HG03432 (cell line): ENCODE measurements around the gene CCSER2.
"Not testable (repeated sequence)": the region's sequence is repeated elsewhere in the genome, so short reads cannot be mapped to it uniquely, and the experiment has no call there.

Experiments
- ATAC-seq: cut with Tn5 transposase; IDR thresholded peaks from one replicate; pipeline ENCODE4 v1.9.1; 2021; ENCODE audit warnings: mild to moderate bottlenecking, moderate library complexity; ENCODE audit not compliant: unreplicated experiment

CCSER2 gene

DNA sequence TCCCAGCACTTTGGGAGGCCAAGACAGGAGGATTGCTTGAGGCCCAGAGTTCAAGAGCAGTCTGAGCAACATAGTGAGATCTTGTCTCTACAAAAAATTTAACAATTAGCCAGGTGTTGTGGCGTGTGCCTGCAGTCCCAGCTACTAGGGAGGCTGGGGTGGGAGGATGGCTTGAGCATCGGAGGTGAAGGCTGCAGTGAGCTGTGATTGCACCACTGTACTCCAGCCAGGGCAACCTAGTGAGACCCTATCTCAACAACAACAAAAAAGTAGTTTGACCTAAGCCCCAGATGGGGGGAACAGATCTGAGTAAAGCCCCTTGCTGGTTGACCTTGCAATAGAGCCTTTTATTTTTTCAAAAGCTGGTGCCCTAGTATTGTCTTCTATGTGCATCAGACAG is 15.6 kb upstream of the CCSER2 start:
- ATAC-seq, result no peak

DNA sequence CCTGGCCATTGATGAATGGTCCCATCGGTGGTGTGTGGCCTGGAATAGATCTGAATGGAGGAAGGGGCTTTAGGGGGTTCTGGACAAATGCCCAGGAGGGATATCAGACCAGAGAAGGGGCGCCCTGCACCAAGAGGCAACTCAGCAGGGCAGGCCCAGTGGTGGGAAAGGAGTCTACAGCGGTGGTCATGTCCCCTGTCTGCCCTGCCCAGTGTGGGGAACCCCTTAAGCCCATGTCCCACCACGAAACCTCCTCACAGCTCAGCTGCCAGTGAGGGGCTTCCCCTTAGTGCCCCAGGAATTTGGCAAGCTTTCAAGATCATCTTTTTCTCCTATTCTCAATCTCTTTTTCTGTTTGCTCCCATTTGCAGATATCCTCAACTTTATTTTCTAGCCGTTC is 14.1 kb upstream of the CCSER2 start:
- no peak for ATAC-seq

DNA sequence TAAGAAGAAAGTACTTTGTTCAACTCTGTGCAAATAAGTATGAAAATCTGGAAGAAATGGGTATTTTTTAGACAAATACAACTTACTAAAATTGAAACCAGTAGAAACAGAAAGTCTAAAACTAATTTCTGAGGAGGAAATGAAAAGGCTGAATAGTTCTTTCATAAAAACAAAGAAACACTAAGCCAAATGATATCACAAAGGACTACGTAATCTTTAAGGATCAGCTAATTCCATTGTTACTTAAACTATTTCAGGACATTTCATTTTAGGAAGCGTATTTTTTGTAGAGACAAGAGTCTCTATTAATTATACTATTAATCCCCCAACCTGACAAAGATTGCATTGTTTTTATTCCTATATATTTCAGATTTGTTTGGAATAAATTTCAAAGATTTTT is 11.2 kb upstream of the CCSER2 start:
- ATAC-seq, result peak; percentile 84

DNA sequence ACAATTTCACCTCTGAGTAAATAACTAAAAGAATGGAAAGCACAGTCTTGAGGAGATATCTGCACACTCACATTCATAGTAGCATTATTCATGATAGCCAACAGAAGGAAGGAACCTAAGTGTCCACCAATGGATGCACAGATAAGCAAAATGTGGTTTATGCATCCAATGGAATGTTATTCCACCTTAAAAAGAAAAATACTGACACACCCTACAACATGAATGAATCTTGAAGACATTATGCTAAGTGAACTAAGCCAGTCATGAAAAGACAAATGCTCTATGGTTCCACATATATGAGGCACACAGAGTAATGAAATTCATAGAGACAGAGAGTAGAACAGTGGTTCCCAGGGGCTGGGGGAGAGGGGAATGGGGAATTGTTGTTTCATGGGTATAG is 6.5 kb upstream of the CCSER2 start:
- no peak for ATAC-seq

DNA sequence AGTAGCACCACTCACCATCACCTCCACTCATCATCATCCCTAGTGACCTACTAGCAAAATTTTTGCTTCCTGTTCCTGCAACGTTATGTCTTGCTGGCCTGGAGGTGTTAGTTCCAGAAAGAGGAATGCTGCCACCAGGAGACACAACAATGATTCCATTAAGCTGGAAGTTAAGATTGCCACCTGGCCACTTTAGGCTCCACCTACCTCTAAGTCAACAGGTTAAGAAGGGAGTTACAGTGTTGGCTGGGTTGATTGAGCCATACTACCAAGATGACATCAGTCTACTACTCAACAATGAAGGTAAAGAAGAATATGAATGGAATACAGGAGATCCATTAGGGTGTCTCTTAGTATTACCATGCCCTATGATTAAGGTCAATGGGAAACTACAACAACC is 4.8 kb upstream of the CCSER2 start:
- not testable (repeated sequence) for ATAC-seq

DNA sequence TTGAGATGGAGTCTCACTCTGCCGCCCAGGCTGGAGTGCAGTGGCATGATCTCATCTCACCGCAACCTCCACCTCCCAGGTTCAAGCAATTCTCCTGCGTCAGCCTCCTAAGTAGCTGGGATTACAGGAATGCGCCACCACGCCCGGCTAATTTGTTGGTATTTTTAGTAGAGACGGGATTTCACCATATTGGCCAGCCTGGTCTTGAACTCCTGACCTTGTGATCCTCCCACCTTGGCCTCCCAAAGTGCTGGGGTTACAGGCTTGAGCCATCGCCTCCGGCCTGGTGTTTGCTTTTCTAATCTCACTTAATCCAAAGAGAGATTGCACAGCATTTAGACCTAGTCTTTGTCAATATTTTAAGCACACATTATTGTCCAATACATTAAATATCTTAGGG is 1.4 kb upstream of the CCSER2 start:
- ATAC-seq, result not testable (repeated sequence)

DNA sequence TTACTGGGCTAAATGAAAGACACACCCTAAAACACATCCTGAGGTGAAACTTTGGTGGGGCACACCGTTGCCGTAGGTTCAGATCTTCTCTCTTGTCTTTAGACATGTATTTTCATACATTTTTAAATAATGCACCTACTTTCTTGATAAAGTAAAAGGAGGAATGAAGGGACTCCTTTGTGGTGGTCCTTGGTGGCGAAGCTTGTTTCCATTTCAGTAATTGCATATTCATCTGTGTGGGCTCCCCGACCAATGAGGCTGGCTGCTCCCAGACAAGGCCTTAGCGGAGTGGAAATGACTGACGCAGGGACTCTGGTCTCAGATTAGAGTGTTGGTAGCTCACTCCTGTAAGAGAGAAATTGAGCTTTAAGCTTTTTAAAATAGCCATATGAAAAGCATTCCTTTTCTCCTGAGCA is 815 bp downstream of the CCSER2 start:
- ATAC-seq, result peak; percentile 19

DNA sequence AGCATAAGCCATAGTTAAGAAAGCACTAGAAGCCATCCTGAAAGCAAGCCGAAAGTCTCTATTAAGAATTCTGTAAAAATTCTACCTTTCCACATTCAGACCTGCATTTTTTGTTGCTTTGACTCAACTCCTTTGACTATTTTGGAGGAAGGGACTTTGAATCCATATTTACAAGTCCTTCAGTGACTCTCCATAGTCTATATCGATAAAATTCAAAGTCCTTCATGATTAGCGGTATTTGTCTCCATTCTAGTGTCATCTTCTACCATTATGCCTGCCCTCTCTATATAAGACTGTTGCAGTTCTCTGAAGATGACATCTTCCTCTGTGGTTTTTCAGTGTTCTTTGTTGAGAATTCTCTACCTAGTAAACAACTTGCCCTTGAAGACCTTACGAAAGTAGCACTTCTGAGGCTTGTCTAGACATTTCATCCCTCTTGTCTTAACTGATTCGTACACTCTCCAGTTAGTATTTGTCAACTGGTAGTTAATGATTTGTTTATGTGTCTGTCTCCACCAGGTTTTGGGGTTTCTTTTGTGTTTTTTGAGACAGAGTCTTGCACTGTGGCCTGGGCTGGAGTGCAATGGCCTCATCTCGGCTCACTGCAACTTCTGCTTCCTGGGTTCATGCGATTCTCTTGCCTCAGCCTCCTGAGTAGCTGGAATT is 1.7 kb downstream of the CCSER2 start:
- peak; percentile 63 for ATAC-seq

DNA sequence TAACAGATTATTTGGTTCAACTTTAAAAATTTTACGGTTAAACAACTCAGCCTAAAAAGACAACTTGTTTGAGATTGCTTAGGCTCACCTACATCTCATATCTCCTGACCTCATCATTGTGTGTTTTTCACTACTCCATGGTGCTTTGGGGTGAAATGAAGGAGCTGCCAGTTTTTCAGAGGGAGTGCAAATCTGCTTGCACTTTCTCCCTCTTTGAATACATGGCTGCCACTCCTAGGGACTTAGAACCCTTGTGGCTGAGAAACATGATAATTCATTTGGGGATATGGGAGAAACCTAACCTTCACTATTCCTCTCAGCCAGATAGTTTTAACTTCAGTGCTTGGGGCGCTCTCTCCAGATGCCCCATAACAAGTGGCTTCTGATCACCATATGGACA is 2.7 kb downstream of the CCSER2 start:
- no peak for ATAC-seq

DNA sequence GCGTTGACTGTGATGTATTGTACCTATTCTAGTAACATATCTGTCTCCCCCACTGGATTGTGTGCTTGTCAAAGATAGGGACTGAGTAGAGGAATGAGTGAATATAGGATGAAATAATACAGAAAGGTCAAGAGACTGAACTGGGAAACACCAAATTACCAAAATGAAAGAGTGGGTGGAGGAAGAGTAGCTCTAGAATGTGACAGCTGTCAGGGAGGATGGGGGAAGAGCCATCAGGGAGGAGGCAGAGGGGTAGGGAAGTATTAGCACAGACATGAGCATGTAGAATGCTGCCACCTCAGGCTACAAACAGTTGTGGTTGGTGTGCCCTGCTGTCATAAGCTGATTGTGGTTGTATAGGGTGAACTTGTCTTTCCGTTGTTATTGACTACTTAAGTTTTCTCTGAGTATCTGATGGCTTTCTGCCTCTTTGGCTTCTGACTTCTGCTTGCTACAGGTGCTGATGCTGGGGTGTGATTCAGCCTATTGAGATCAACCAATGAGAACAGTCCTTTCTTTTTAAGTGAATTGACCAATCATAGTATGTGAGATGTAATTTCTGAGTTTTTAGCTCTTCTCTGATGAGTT is 5.6 kb downstream of the CCSER2 start:
- ATAC-seq, result peak; percentile 39

DNA sequence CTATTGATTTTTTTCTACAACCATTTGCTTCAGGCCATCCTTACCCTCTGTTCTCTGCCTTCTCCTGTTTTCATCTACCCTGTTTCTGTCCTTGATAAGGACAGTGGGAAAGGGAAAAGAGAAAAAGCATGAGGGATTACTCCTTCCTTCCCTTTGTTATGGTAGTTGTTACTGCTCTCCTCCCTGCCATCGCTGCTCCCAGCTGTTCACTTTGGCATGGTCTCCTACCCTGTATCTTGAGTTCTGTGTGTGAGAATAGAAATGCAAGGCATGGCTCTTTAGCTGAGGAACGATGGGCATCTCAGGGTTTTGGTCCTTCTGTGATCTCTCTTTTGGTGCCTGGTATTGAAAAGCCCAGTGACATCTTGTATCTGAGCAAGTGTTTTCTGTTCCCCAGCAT is 6.4 kb downstream of the CCSER2 start:
- no peak for ATAC-seq

DNA sequence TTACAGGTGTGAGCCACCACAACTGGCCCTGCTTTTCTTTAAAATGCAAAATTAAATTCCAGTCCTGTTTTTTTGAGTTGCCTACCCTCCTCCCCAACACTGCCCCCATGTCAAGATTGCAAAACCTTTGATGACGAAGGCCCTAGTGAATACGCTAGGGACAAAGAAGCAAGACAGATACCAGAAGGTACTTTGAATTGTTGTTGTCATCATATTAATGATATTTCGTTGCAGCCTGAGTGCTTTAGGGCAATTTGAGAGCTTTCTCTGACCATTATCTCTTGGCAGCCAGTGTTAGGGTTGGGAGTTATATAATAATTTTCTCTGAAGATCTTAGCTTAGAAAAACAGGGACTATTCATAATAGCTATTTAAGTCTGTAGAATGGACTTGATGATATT is 7.1 kb downstream of the CCSER2 start:
- no peak for ATAC-seq

DNA sequence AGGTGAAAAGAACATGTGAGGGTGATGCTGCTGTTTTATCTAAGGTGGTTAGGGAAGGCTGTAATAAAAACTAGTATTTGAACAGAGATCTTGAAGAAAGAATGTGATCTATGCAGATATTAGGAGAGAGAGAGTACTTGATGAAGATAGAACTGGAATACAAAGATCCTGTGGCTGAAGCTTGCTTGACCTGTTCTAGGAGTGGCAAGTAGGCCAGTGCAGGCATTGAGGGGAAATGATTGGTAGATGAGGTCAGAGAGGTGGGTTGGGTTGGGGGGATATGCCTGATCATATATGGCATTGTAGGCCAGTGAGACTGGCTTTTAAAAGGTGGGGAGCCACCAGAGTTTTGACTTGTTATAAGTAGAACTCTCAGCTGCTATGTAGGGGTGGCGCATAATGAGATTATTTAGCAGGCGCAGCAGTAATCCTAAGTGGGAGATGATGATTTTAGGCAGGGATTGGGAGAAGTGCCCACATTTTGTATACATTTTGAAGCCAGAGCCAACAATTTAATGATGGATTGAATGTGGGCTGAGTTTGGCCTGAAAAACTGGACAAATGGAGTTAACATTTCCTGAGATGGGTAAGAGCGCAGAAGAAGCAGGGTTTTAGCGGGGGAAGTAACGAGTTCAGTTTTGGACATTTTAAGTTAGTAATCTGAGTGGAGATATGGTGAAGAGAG is 8.2 kb downstream of the CCSER2 start:
- ATAC-seq, result no peak

DNA sequence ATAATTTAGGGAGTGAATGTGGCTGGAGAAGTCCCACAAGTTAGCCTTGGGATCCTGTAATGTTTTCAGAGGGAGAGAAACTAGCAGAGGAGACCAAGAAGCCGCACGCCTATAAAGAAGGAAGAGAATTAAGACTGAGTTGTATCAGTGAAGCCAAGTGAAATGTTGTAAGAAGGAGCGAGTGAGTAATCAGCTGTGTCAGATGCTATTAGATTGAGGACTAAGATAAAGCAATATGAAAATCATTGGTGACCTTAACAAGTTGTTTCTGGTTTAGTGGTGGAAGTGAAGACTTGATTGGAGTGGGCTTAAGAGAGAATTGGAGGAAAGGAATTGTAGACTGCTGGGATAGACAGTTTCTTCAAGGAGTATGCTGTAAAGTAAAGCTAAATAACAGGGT is 8.8 kb downstream of the CCSER2 start:
- no peak for ATAC-seq

DNA sequence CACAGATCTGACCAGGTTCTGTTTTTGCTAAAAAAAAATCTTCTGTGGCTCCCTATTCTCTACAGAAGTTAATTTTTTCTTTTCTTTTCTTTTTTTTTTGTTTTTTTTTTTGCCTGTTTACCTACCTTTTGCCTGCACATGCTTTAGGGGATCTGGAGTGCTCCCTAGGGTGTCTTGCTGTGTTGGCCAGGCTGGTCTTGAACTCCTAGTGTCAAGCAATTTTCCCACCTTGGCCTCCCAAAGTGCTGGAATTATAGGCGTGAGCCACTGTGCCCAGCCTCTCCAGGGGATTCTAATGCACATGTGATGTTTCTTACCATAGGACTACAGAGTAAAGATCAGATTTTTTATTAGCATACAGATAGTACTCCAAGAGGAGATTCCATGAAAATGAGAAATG is 10.6 kb downstream of the CCSER2 start:
- no peak for ATAC-seq

DNA sequence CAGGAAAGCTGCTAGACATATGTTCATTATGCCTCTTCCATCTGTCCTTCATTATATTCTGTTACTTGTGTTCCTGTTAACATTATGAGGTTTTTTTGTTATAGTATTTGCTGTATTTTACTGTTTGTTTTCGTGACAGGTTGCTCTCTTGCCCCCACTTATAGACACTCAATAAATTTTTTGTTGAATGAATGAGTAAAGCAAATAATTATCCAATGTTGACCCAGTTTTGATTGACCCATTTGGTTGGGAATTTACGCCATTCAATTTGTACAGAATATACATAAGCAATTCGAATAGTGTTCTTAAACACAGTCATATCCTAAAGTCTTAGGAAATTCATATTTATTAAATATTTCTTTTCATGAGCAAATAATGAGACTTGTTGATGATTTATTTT is 11.8 kb downstream of the CCSER2 start:
- no peak for ATAC-seq

DNA sequence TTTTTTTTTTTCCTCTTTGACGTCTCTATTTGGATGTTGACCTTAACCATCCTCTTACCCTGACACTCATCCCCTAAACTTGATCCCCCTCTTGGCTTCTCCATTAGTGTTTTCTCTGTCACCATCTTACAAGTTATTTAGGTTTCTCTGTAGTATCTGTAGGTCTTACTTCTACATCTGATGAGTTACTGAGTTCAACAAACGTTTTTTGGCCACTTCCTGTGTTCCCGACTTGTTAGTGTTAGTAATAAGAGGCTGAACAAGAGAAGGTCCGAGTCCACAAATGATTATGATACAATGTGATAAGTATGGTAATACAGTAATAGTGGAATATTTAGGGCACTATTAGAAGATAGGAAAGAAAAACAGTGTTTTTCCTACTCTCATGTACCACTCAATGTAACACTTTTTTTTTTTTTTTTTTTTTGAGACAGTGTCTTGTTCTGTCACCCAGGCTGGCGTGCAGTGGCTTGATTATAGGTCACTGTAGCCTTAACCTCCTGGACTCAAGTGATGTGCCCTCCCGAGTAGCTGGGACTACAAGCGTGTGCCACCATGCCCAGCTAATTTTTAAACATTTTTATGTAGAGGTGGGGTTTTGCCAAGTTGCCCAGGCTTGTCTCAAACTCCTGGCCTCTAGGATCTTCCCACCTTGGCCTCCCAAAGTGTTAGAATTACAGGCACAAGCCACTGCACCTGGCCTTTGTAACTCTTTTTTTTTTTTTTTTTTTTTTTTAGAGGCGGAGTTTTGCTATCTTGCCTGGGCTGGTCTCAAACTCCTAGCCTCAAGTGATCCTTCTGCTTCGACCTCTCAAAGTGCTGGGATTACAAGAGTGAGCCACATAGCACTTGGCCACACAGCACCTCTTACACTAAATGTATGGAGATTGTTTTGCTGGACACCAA is 12.5 kb downstream of the CCSER2 start:
- ATAC-seq, result no peak

DNA sequence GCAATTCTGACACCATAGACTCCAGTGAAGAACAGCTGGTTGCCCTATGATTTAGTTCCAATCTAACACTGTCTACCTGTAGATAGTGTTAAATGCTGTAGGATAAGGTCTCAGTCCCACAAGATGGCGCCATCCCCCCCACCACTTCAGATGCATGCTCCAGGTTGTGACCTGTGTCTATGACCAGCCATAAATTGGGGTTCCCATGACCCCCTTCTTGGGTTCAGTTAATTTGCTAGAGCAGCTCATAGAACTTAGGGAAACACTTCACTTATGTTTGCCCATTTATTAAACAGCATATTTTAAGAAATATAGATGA is 13.1 kb downstream of the CCSER2 start:
- ATAC-seq, result no peak

DNA sequence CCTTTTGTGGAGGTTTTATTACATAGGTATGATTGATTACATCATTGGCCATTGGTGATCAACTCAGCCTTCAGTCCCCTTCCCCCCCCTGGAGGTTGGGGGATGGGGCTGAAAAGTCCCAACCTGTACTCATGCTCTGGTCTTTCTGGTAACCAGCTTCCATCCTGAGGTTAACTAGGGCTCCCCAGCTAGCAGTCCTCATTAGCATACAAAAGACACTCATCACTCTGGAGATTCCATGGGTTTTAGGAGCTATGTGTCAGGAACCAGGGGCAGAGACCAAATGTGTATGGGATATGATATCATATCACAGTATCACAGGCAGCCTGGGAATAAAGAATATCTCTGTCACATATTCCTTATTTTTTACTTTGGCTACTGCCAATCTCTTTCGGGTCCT is 13.6 kb downstream of the CCSER2 start:
- no peak for ATAC-seq

DNA sequence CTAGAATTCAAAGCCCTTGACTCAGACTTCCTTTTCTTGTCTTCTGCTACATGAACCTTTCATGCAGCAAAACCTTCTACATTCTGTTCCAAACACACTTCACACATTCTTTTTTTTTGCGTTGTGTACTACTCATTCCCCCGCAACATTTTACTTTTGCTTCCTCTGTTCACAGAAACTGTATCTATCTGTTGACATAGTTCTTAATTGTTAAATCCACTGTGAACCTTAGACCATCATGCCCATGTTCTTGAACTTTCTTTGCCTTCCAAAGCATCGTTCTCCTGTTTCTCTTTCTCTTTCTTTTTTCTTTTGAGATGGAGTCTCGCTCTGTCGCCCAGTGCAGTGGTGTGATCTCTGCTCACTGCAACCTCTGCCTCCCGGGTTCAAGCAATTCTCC is 14.2 kb downstream of the CCSER2 start:
- peak; percentile 65 for ATAC-seq

DNA sequence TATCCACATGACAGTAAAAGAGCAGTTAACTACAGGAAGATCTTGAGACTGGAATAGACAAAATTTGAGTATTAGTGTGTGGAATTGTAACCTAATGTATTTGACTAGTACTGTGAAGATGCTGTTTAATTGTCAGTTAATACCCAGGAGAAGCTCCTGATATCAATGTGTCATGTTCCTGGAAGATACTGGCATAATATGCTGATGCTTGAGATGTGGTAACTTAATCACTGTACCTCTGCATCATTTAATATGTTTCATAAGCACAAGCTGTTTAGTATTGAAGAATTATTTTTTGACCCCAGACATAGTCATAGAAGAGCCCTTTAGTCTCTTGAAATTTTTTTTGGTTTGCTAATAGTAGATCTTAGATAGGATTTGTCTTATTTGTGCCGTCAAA is 15.4 kb downstream of the CCSER2 start:
- ATAC-seq, result no peak

DNA sequence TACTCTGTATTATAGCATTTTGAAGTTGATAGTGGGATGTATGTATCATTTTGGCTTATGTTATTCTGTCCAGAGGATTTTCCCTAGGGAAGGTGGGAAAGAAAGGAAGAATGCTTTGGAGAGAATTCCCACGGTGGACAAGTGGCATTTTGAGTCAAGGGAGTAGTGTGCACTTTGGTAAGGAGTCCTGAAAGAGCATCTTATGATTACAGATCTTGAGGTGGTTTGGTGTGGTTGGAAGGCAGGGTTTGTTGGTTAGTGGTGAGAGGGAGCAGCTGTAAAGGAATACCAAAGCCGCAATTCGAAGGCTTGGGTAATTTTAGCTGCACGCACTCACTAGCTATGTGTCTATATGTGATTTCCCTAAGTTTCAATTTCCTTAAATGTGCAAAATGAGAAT is 16.1 kb downstream of the CCSER2 start:
- ATAC-seq, result peak; percentile 52
